ENCODE data around the gene SH2D1B.
A peak's percentile ranks its signal among the peaks of the same experiment; 100 is the strongest.
"Not testable (repeated sequence)": the region's sequence is repeated elsewhere in the genome, so short reads cannot be mapped to it uniquely, and the experiment has no call there.

Gene SH2D1B, protein sequence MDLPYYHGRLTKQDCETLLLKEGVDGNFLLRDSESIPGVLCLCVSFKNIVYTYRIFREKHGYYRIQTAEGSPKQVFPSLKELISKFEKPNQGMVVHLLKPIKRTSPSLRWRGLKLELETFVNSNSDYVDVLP
- 0 reads per million in 2 donors for total RNA-seq

DNA sequence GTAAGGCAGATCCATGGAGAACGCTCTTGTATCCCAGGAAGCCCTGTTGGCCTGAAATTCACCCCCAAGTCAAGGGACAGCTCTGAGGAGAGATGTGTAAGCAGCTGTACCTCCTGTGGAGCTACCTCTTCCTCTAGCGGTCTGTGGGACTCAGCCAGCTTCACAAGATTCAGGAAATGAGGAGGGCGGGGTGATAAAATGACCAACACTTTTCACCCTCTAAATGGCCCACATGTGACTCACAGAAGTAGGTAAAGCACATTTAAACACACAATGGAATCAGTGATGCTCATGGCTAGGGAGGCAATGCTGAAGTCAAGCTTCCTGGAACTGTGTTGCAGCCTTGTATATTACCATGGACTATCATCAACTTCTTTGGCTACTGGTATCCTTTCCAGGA is at the start of gene SH2D1B:
Gene SH2D1B (minus strand): TSS at position 135 of the 400 bp plus-strand sequence. CDS start 120 bp downstream, at position 15.
- DNase-seq: no peak

DNA sequence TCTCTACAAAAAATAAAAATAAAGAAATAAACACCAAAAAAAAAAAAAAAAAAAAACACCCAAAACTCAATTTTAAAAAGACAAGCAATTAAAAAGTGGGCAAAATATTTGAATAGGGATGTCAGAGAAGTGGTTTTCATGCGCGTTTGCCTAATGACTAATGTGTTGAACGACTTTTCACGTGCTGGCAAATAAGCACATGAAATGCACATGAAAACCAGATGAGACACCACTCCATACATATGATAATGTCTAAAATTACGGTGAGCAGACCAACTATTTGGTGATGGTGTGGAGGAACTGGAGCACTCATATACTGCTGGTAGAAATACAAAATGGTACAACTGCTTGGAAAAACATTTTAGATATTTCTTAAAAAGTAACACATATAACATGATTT is 46.3 kb upstream of the SH2D1B start:
- DNase-seq: no peak

DNA sequence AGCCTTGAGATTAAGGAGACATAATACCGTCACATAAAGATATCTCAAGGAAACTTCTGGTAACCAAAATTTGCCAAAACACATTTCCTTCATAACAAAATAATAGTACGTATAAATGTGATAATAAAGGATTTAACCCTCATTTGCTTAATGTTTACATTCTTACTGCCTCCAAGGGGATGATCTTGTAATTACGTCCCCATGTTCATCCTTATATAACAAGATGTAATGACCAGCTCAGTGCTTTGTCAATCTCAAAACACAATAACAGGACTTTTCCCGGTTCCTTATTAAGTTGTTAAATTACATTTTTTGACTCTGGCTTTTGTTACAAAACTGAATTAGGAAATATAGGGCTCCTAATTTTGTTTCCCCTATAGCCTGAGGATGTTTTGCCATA is 44.4 kb upstream of the SH2D1B start:
- DNase-seq: no peak

DNA sequence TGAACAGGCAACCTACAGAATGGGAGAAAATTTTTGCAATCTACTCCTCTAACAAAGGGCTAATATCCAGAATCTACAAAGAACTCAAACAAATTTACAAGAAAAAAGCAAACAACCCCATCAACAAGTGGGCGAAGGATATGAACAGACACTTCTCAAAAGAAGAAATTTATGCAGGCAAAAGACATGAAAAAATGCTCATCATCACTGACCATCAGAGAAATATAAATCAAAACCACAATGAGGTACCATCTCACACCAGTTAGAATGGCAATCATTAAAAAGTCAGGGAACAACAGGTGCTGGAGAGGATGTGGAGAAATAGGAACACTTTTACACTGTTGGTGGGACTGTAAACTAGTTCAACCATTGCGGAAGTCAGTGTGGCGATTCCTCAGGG is 42.4 kb upstream of the SH2D1B start:
- DNase-seq: not testable (repeated sequence)

DNA sequence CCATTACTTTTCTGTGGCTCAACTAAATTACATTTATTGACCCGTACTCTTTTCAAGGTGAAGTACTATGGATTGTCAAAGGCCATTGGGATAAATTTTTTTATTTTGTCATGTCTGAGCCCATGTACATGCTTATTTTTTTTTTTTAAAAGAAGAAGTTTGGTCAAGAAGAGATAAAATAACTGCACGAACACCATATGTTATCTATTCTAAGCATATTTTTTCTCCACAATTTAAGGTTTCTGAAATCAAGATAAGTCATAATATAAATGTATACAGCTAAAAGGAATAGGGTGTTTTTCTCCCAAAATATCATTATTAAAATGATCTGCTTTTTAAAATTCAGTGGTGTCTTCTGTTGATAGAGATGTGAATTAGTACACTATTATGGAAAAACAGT is 35.0 kb upstream of the SH2D1B start:
- no peak for DNase-seq

DNA sequence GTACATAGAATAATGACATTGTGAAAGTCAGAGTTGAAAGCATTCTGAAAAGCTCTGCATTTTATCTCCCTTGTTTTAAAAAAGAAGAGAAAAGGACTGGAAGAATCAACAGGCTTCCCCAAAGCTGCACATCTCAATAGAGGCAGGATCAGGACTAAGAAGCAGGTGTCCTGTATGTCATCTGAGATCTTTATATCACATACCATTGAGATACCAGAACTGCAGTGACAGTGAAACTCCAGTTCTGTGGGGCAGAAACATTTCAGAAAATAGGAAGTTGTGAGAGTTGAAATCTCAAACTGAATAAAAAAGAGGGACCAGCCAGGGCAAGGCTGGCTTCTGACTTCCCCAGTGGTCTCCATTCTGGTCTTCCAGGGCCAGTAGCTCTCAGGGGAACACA is 33.0 kb upstream of the SH2D1B start:
- DNase-seq: no peak

DNA sequence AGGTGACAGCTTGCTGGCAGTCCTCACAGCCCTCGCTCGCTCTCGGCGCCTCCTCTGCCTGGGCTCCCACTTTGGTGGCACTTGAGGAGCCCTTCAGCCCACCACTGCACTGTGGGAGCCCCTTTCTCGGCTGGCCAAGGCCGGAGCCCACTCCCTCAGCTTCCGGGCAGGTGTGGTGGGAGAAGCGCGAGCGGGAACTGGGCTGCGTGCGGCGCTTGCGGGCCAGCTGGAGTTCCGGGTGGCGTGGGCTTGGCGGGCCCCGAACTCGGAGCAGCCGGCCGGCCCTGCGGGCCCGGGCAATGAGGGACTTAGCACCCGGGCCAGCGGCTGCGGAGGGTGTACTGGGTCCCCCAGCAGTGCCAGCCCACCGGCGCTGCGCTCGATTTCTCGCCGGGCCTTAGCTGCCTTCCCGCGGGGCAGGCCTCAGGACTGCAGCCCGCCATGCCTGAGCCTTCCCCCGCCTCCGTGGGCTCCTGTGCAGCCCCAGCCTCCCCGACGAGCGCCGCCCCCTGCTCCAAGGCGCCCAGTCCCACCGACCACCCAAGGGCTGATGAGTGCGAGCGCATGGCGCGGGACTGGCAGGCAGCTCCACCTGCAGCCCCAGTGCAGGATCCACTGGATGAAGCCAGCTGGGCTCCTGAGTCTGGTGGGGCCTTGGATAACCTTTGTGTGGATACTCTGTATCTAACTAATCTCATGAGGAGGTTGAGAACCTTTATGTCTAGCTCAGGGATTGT is 21.2 kb upstream of the SH2D1B start:
- DNase-seq: not testable (repeated sequence)

DNA sequence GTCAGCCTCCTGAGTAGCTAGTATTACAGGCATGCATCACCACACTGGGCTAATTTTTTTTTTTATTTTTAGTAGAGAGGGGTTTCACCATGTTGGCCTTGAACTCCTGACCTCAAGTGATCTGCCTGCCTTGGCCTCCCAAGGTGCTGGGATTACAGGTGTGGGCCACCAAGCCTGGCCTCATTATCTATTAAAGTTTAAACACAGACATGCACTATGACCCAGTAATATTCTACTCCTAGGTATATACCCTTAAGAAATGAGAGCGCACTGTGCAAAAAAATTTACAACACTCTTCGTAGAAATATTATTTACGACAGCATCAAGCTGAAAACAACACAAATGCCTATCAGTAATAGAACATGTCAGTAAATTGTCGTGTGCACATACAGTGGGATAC is 18.6 kb upstream of the SH2D1B start:
- no peak for DNase-seq

DNA sequence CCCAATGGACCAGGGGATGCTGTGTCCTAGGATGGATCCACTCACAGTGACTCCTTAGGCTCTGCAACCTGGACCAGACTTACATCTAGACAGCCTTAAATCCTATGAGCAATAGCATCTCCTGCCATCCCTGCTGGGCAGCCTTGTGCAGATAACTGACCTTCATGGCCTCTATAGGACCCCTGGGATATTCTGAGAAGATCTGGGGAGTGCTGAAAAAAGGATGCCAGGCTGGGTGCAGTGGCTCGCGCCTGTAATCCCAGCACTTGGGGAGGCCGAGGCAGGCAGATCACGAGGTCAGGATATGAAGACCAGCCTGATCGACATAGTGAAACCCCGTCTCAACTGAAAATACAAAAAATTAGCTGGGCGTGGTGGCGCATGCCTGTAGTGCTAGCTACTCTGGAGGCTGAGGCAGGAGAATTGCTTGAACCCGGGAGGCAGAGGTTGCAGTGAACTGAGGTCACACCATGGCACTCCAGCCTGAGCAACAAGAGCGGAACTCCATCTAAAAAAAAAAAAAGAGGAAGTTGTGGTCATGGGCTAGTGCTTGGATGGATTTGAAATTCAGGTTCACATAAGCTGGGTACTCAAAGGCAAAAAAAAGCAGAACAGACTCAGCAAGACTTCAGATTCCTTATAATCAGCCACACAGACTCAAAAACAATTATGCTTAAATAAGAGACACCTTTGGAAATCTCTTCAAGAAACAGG is 10.9 kb upstream of the SH2D1B start:
- no peak for DNase-seq

DNA sequence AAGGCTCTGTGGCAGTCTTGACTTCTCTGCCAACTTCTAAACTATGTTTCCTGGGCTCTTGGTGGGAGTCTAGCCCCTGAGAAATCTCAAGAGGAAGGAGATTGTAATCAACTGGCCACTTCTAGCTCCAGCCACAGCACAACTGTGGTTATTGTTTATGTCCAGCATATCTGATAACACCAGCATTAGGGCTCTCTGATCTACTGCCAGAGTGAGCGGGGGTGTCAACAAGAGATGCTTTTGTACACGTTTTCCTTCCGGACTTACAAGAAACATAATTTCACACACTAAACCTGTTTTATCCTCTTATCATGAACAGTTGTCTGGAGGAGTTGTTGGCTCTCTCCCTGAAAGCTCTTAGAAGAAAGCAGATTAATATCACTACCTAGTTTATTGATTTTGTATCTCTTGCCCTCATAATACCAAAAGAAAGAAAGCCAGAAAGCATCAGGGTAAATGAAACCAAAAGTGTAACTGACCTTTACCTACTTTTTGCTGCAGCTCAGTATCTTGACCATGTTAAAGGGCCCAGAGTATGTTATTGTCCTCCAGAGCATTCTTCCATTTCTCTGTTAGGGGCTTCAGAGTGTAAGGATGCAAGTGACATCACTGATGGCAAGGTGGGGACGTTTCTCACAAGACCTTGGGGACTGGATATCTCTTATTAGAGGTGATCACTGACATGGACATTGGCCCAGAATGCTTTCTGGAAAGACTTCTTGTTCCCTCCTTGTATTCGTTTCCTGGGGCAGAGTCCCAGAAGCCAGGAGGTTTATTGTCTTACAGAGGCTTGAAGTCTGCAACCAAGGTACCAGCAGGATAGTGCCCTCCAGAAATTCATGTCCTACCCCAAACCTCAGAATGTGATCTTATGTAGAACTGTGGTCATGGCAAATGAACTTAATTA is 9.6 kb upstream of the SH2D1B start:
- no peak for DNase-seq

DNA sequence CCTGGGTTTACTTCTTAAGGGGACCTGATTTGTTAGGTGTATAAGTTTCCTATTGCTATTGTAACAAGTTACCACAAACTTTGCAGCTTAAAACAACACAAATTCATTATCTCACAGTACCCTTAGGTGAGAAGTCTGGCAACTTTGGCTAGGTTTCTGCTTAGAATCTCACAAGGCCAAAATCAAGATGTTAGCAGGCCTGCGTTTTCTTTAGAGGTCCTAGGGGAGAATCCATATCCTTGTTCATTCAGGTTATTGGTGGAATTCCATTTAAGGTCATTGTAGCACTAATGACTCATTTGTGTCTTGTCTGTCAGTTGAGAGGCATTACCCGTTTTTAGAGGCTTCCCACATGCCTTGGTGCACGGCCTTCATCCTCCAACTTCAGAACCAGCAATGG is 8.2 kb upstream of the SH2D1B start:
- peak in 1 of 5 experiments; percentile 15 for DNase-seq

DNA sequence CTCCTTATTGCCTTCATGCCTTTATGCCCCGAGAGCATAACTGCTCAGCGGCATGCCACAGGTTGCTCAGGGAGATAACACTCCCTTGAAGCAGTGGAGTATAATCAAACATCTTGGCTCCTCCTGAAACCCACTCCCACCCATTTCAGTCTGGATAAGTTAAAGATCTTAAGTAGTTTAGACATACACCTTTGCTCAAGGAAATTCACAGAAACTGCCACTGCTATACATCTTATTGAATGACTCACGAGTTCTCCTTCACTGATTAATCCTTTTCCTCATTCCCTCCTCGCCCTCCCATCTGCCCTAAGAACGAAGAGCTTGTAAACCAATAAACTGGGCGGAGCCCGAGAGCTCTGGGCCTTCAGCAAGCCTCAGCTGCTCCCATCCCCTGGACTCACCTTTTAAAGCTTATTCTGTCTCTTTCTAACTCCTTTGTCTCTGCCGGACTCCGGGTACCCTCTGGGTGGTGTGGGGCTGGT is 7.6 kb upstream of the SH2D1B start:
- not testable (repeated sequence) for DNase-seq

DNA sequence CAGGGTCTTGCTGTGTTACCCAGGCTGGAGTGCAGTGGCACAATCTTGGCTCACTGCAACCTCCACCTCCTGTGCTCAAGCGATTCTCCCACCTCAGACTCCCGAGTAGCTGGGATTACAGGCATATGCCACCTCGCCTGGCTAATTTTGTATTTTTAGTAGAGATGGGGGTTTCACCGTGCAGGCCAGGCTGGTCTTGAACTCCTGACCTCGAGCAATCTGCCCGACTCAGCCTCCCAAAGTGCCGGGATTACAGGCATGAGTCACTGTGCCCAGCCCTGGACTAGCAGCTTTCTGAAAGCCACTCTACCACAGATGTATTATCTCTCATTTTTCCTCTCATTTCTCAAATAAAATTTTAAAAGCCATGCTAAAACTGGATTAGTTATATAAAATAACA is 6.6 kb upstream of the SH2D1B start:
- DNase-seq: not testable (repeated sequence)

DNA sequence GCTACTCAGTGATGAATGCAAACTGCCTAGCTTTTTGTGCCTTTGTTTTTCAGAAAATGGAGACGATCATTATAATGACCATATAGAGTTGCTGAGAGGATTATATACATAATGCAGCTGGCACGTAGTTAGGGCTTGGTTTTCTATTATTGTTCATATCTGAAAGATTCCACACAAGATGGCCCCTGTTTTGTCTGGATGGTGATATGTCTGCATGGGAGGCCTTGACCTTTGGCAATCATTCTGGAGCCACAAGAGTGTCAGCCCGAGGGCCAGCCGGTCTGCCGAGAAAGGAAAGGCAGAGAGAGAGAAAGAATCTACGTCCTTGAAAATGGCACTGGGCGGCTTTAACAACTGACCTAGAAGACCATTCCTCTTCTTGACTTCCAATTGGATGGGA is 5.7 kb upstream of the SH2D1B start:
- DNase-seq: no peak

DNA sequence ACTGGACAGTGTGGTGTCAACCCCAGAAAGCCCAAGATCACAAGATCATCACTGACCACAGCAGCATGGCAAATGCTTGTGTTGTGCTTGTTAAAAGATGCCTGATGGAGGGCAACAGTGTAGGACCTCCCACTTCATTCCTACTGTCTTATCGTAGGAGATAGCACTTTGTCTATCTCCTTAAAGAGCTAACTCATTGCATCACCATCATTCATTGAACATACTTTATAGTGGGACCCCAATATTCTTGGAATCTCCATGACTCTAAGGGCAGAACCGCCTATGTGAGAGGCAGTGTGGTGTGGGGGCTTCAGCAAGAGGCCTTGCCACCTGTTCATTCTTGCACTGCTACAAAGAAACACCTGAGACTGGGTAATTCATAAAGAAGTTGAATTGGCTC is 5.0 kb upstream of the SH2D1B start:
- no peak for DNase-seq

DNA sequence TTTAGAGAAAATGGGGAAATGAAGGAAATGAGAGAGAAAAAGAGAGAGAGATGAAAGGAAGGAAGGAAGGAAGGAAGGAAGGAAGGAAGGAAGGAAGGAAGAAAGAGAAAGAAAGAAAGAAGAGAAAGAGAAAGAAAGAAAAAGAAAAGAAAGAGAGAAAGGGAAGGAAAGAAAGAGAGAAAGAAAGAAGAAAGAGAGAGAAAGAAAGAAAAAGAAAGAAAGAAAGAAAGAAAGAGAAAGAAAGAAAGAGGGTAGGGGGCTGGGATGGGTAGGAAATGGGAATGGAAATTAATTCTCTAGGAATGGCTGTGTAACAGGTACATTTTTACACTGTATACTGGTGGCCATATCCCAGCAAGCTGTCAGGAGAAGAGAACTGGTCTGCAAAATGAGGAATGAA is 4.3 kb upstream of the SH2D1B start:
- no peak for DNase-seq

DNA sequence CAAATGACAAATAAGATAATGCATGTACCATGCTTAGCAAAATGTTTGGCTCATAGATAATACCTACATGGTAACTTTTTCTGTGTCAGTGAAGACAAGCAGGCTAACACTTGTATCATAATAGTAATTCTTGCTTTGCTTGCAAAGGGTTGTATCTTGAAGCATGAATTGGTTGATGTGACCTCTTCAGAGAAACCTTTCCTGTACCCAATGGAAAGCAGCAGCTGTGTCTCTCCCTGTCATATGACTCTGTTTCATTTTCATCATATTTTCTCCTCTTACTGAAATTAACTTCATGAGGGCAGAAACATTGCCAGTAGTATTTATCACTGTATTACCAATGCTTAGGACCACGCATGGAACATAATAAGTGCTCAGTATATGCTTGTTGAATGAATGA is 4.4 kb downstream of the SH2D1B start:
- peak in 1 of 5 experiments; percentile 19 for DNase-seq

DNA sequence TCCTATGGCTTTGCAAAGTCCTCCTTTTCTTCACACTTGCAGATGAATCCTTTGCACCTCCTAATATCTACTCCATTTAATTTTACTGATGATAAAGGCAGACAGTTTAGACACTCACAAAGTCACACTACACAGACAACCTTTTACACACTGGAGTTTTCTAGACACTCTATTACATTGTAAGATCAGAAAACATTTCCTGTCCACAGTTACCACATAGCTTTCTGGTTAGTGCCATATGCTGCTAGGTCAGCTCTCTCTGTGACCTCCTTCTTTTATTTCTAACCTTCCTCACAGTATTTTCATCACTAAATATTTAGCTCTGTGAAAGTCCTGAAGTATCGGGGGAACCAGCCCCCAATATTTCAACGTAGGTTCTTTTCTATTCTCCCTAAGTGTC is 5.1 kb downstream of the SH2D1B start:
- DNase-seq: no peak

DNA sequence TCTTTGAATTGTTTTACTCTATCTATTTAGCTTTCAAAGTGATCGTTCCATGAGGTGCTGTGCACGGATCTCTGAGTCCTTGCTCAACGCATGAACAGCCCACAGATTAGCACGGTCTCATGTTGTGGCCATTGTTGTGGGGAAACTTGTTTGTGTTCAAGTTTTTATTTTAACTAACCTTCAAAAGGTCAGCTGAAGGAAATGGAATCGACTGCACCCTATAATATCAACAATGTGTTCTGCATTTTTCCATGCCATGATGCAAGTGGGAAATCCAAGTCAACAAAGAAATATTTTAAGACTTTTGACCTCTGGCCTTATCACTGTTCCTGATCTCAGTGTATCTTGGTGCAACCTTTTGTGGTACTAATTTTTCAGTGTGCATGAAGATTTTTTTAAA is 6.1 kb downstream of the SH2D1B start:
- DNase-seq: no peak

DNA sequence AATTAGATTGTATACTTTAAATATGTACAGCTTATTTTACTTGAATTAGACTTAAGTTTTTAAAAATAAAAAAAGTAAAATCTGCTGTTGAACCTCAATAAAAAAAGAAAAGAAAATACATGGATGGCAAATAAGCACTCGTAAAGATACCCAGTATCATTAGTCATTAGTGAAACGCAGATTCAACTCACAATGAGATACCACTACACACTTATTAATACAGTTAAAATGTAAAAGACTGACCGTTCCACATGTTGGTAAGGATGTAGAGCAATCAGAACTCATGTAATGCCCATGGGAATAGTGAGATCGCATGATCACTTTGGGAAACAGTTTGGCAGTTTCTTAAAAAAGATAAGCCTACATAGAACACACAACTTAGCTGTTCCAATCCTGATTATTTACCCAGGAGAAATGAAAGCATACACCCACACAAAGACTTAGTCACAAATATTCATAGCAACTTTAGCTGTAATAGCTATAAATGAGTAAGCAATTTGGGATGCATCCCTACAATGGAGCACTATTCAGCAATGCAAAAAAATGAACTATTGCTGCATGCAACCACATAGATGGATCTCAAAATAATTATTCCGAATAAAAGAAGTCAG is 7.3 kb downstream of the SH2D1B start:
- DNase-seq: no peak

DNA sequence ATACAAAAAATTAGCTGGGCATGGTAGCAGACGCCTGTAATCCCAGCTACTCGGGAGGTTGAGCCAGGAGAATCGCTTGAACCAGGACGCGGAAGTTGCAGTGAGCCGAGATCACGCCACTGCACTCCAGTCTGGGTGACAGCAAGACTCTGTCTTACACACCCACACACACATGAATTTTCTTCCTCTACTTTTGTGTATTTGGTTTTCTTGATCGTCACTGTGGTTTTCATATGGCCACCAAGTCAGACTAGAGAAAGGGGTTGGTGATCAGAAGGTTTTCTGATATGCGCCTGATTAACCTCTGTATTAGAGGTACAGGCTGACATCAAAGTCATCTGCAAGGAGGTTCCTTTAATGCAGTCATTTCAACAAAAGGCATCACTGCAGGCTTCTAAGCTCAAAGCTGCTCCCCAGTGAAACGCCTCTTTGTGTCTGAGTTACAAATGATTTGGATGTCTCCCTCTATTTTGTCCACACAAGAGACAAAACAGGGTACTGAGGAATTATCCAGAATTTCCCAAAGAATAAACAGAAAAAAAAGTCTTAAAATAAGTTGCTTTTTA is 11.1 kb downstream of the SH2D1B start:
- peak in 1 of 5 experiments; percentile 67 for DNase-seq

DNA sequence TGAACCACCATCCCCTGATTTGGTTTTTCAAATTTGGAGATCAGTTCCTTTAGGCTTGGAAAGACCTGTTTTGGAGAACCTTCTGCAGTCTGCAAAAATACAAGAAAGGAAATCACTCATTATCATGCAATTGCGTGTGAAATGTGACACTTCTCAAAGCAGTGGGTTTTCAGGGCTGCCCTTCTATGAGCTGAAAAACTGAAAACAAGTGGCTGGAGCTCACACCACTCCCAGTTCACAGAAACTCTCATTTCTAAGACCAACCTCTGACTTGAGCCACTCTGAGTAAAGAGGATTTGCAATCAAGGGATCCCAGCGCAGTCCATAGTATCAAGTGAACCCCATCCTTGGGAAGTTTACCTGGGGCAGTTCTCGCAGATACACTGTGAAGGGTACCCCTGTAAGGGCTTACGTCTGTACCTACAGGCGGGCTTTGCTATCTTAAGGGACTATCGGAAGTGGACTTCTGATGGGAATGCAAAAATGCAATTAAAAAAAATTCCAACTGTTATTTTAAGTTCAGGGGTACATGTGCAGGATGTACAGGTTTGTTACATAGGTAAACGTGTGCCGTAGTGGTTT is 12.8 kb downstream of the SH2D1B start:
- peak in 1 of 5 experiments; percentile 19 for DNase-seq
